H9 (cell line): ENCODE results near the gene RETNLB. TPM values are rescaled to one million over a fixed set of nuclear protein-coding genes. Genes with fewer than 3 reads are reported as not detected.

Source experiments
- DNase-seq: peaks from one replicate; pipeline ENCODE4 v3.0.0-alpha.2; 2017
- H2AFZ ChIP-seq: one replicate; pipeline ENCODE4 v1.6.1; 2013; ENCODE audit warnings: mild to moderate bottlenecking, low read length, control low read depth, moderate library complexity
- H2AK5ac ChIP-seq: 2 replicates; pipeline ENCODE4 v1.6.1; 2013; ENCODE audit warnings: low read length, control low read depth, mixed read lengths; ENCODE audit not compliant: insufficient read length
- H2BK120ac ChIP-seq: one replicate; pipeline ENCODE4 v1.6.1; 2013; ENCODE audit warnings: low read depth, mild to moderate bottlenecking, low read length, control low read depth, inconsistent platforms; ENCODE audit not compliant: poor library complexity, severe bottlenecking
- H2BK12ac ChIP-seq: 2 replicates; pipeline ENCODE4 v1.6.1; 2013; ENCODE audit warnings: low read length, control low read depth, mixed read lengths, low read depth; ENCODE audit not compliant: insufficient read length
- H2BK15ac ChIP-seq: 2 replicates; pipeline ENCODE4 v1.6.1; 2013; ENCODE audit warnings: low read depth, low read length, control low read depth
- H2BK20ac ChIP-seq: one replicate; pipeline ENCODE4 v1.6.1; 2013; ENCODE audit warnings: low read depth, mild to moderate bottlenecking, low read length, control low read depth, inconsistent platforms; ENCODE audit not compliant: poor library complexity, severe bottlenecking
- H2BK5ac ChIP-seq: 2 replicates; pipeline ENCODE4 v1.6.1; 2013; ENCODE audit warnings: low read length, control low read depth, mixed read lengths; ENCODE audit not compliant: insufficient read length
- H3K14ac ChIP-seq: 2 replicates; pipeline ENCODE4 v1.6.1; 2013; ENCODE audit warnings: low read length, control low read depth; ENCODE audit not compliant: insufficient read depth
- H3K18ac ChIP-seq: 2 replicates; pipeline ENCODE4 v1.6.1; 2013; ENCODE audit warnings: low read depth, mild to moderate bottlenecking, mixed read lengths, low read length, control low read depth; ENCODE audit not compliant: insufficient read length
- H3K23ac ChIP-seq: 2 replicates; pipeline ENCODE4 v1.6.1; 2013; ENCODE audit warnings: low read length, control low read depth, mixed read lengths, low read depth; ENCODE audit not compliant: insufficient read length
- H3K23me2 ChIP-seq: 2 replicates; pipeline ENCODE4 v1.6.1; 2013; ENCODE audit warnings: low read depth, mild to moderate bottlenecking, mixed read lengths, low read length, control low read depth; ENCODE audit not compliant: insufficient read length, poor library complexity, severe bottlenecking
- H3K27ac ChIP-seq: 2 replicates; pipeline ENCODE4 v1.5.1; 2013; ENCODE audit warnings: low read length, control low read depth, mixed read lengths, low read depth; ENCODE audit not compliant: insufficient read length
- H3K27me3 ChIP-seq: 2 replicates; pipeline ENCODE4 v1.6.1; 2013; ENCODE audit warnings: low read length, control low read depth, inconsistent platforms; ENCODE audit not compliant: insufficient read depth
- H3K4ac ChIP-seq: 2 replicates; pipeline ENCODE4 v1.6.1; 2013; ENCODE audit warnings: low read depth, mild to moderate bottlenecking, control low read depth, inconsistent platforms, low read length, moderate library complexity
- H3K4me1 ChIP-seq: 2 replicates; pipeline ENCODE4 v1.6.1; 2013; ENCODE audit warnings: low read length, control low read depth, inconsistent platforms; ENCODE audit not compliant: insufficient read depth
- H3K4me2 ChIP-seq: 2 replicates; pipeline ENCODE4 v1.6.1; 2013; ENCODE audit warnings: low read length, control low read depth, mixed read lengths; ENCODE audit not compliant: insufficient read length, insufficient read depth
- H3K56ac ChIP-seq: 2 replicates; pipeline ENCODE4 v1.6.1; 2013; ENCODE audit warnings: low read depth, mild to moderate bottlenecking, mixed read lengths, low read length, control low read depth; ENCODE audit not compliant: insufficient read length
- H3K79me1 ChIP-seq: 2 replicates; pipeline ENCODE4 v1.6.1; 2013; ENCODE audit warnings: low read depth, mild to moderate bottlenecking, moderate library complexity, low read length, control low read depth, inconsistent platforms; ENCODE audit not compliant: insufficient read depth, poor library complexity, severe bottlenecking
- H3K79me2 ChIP-seq: 2 replicates; pipeline ENCODE4 v1.6.1; 2013; ENCODE audit warnings: low read length, control low read depth, inconsistent platforms; ENCODE audit not compliant: insufficient read depth
- H3K9ac ChIP-seq: 2 replicates; pipeline ENCODE4 v1.6.1; 2013; ENCODE audit warnings: low read length, control low read depth, mixed read lengths; ENCODE audit not compliant: insufficient read length; ENCODE audit errors: extremely low read depth
- H3K9me3 ChIP-seq: one replicate; pipeline ENCODE4 v1.6.1; 2013; ENCODE audit warnings: low read depth, low read length, inconsistent platforms; ENCODE audit not compliant: control insufficient read depth
- H3T11ph ChIP-seq: one replicate; pipeline ENCODE4 v1.6.1; 2013; ENCODE audit warnings: mild to moderate bottlenecking, low read length, control low read depth, inconsistent platforms
- H4K20me1 ChIP-seq: one replicate; pipeline ENCODE4 v1.6.1; 2013; ENCODE audit not compliant: control insufficient read depth, insufficient read length, insufficient read depth
- H4K5ac ChIP-seq: 2 replicates; pipeline ENCODE4 v1.6.1; 2013; ENCODE audit warnings: low read depth, mild to moderate bottlenecking, mixed read lengths, low read length, control low read depth; ENCODE audit not compliant: insufficient read length
- H4K8ac ChIP-seq: replicated peaks from 2 replicates; pipeline ENCODE4 v1.6.1; 2013; ENCODE audit warnings: low read length, control low read depth, mixed read lengths, low read depth; ENCODE audit not compliant: insufficient read length
- H4K91ac ChIP-seq: 2 replicates; pipeline ENCODE4 v1.6.1; 2013; ENCODE audit warnings: low read depth, mild to moderate bottlenecking, moderate library complexity, mixed read lengths, low read length, control low read depth; ENCODE audit not compliant: insufficient read length
- H3K27ac Mint-ChIP-seq, 3 experiments: 2 replicates in 2 of 3; 3 replicates in 1 of 3; pipeline ENCODE4 v1.8.0; 2020 to 2021; ENCODE audit warnings: mixed read lengths in 3 of 3, mild to moderate bottlenecking in 1 of 3, moderate library complexity in 1 of 3
- H3K27me3 Mint-ChIP-seq: 2 replicates; pipeline ENCODE4 v1.8.0; 2021; ENCODE audit warnings: low read depth, mild to moderate bottlenecking, moderate library complexity, mixed read lengths
- H3K36me3 Mint-ChIP-seq, 3 experiments: 2 replicates in 2 of 3; 3 replicates in 1 of 3; pipeline ENCODE4 v1.8.0; 2020 to 2021; ENCODE audit warnings: low read depth in 3 of 3, mixed read lengths in 3 of 3; ENCODE audit not compliant: insufficient read depth in 1 of 3
- H3K4me1 Mint-ChIP-seq, 2 experiments: 2 replicates each; pipeline ENCODE4 v1.8.0; 2020; ENCODE audit warnings: mixed read lengths in 2 of 2
- H3K4me3 Mint-ChIP-seq, 2 experiments: 2 replicates in 1 of 2; 3 replicates in 1 of 2; pipeline ENCODE4 v1.8.0; 2020 to 2021; ENCODE audit warnings: mild to moderate bottlenecking in 2 of 2, mixed read lengths in 2 of 2, moderate library complexity in 1 of 2
- H3K9me3 Mint-ChIP-seq, 2 experiments: 2 replicates in 1 of 2; 3 replicates in 1 of 2; pipeline ENCODE4 v1.8.0; 2020; ENCODE audit warnings: mild to moderate bottlenecking in 2 of 2, mixed read lengths in 2 of 2, moderate library complexity in 1 of 2
- WGBS: extraction: QIAGEN DNeasy Blood & Tissue Kit; methylation state at CpG from one replicate; pipeline ENCODE4 v1.1.7; 2013; ENCODE audit warnings: missing lambda C conversion rate, low lambda C conversion rate, mixed read lengths; ENCODE audit not compliant: insufficient read length; ENCODE audit errors: extremely low coverage; 5-methylcytosine and 5-hydroxymethylcytosine counted together
- total RNA-seq: library from RNA; stranded (reverse); gene quantifications from 2 replicates; pipeline ENCODE4 v1.2.1, GENCODE V29; 2021
- TF ChIP-seq, protein P1 (sequence below): fragments of 200-600 bp; sonication (generic); conservative IDR thresholded peaks from 3 replicates; pipeline ENCODE4 v1.8.0; 2021; ENCODE audit warnings: antibody characterized with exemption, mild to moderate bottlenecking

RETNLB gene
- total RNA-seq, 1 experiment from 2014 or later: not detected

DNA sequence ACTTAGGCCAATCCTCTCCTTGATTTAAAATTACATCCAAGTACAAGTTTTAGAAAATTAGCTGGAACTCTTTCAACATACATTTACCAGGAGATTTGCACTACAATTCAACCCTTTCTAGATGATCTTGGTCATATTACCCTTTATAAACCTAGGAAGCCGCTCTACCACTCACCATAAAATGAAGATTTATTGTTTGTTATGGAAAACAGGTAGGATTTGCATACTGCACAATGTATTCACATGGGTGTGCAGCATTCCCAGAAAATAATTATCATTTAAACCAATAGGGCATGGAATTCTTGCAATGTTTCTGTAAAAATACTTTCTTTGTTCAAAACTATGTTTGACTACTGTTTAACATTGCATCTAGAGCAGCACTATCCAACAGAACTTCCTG lies 18.4 kb upstream of the RETNLB start:
- H2AK5ac ChIP-seq: no peak overlapping the region
- H3K9ac ChIP-seq: no peak overlapping the region
- H3K9me3 ChIP-seq: no peaks in the 10 kb centered on the region
- TF ChIP-seq, protein P1, sequence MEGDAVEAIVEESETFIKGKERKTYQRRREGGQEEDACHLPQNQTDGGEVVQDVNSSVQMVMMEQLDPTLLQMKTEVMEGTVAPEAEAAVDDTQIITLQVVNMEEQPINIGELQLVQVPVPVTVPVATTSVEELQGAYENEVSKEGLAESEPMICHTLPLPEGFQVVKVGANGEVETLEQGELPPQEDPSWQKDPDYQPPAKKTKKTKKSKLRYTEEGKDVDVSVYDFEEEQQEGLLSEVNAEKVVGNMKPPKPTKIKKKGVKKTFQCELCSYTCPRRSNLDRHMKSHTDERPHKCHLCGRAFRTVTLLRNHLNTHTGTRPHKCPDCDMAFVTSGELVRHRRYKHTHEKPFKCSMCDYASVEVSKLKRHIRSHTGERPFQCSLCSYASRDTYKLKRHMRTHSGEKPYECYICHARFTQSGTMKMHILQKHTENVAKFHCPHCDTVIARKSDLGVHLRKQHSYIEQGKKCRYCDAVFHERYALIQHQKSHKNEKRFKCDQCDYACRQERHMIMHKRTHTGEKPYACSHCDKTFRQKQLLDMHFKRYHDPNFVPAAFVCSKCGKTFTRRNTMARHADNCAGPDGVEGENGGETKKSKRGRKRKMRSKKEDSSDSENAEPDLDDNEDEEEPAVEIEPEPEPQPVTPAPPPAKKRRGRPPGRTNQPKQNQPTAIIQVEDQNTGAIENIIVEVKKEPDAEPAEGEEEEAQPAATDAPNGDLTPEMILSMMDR: no peak
- H2BK120ac ChIP-seq: no peak overlapping the region
- no peak overlapping the region for H2BK12ac ChIP-seq
- no peaks in the 10 kb centered on the region for H3K79me1 ChIP-seq
- no peaks in the 10 kb centered on the region for H3K23me2 ChIP-seq
- no peak for DNase-seq
- H2BK20ac ChIP-seq: no peak overlapping the region
- H2BK15ac ChIP-seq: no peak overlapping the region
- no peak overlapping the region for H3K56ac ChIP-seq
- H2AFZ ChIP-seq: no peak overlapping the region
- H4K20me1 ChIP-seq: no peaks in the 10 kb centered on the region
- H3K4me3 Mint-ChIP-seq: no peak overlapping the region
- no peak overlapping the region for H4K91ac ChIP-seq
- no peak overlapping the region for H3T11ph ChIP-seq
- H3K14ac ChIP-seq: no peak overlapping the region
- H3K27me3 ChIP-seq: no peaks in the 10 kb centered on the region
- H3K23ac ChIP-seq: no peak overlapping the region
- no CpG with 5 or more reads among the region's 1 CpG for WGBS
- no peaks in the 10 kb centered on the region for H3K4me1 ChIP-seq
- no peak overlapping the region for H3K27ac ChIP-seq
- no peak overlapping the region for H4K5ac ChIP-seq
- no peak overlapping the region for H3K18ac ChIP-seq
- no peaks in the 10 kb centered on the region; a peak in 1 of 7 replicates for H3K36me3 Mint-ChIP-seq
- no peak overlapping the region for H4K8ac ChIP-seq
- peaks cover 0 to 5% of the 10 kb centered on the region in 2 experiments; a peak in 2 of 4 replicates for H3K4me1 Mint-ChIP-seq
- H3K27me3 Mint-ChIP-seq: no peaks in the 10 kb centered on the region
- no peak overlapping the region for H3K4me2 ChIP-seq
- no peaks in the 10 kb centered on the region for H3K79me2 ChIP-seq
- H3K4ac ChIP-seq: no peak overlapping the region
- H3K27ac Mint-ChIP-seq: no peak overlapping the region
- H3K9me3 Mint-ChIP-seq: no peaks in the 10 kb centered on the region
- H2BK5ac ChIP-seq: no peak overlapping the region
